ENCODE measurements around the gene S100PBP.

Gene S100PBP

GRCh38 chr1:32816676-32817158, 736 bp upstream of the S100PBP start:
- H3K4me3 ChIP-seq (ENCODE audit: low read depth, low read length): peak overlapping the region; percentile 88
- TF ChIP-seq, protein P1, sequence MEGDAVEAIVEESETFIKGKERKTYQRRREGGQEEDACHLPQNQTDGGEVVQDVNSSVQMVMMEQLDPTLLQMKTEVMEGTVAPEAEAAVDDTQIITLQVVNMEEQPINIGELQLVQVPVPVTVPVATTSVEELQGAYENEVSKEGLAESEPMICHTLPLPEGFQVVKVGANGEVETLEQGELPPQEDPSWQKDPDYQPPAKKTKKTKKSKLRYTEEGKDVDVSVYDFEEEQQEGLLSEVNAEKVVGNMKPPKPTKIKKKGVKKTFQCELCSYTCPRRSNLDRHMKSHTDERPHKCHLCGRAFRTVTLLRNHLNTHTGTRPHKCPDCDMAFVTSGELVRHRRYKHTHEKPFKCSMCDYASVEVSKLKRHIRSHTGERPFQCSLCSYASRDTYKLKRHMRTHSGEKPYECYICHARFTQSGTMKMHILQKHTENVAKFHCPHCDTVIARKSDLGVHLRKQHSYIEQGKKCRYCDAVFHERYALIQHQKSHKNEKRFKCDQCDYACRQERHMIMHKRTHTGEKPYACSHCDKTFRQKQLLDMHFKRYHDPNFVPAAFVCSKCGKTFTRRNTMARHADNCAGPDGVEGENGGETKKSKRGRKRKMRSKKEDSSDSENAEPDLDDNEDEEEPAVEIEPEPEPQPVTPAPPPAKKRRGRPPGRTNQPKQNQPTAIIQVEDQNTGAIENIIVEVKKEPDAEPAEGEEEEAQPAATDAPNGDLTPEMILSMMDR (IDR thresholded peaks at IDR 0.05; ENCODE audit: low read depth, low read length, missing control alignments): no peak
- no peak for DNase-seq (ENCODE audit: low read depth)

GRCh38 chr1:32817815-32818786, 648 bp downstream of the S100PBP start:
- TF ChIP-seq, protein P1 (IDR thresholded peaks at IDR 0.05; ENCODE audit: low read depth, low read length, missing control alignments): no peak
- no peak for DNase-seq (ENCODE audit: low read depth)
- H3K4me3 ChIP-seq (ENCODE audit: low read depth, low read length): peak overlapping the region; percentile 88

- H3K4me3 ChIP-seq (ENCODE audit: low read depth, low read length): peak overlapping the region; percentile 88
- TF ChIP-seq, protein P1 (IDR thresholded peaks at IDR 0.05; ENCODE audit: low read depth, low read length, missing control alignments): no peak
- DNase-seq (ENCODE audit: low read depth): peak; percentile 92
Observed at GRCh38 chr1:32818804-32819541, 1.5 kb downstream of the S100PBP start.

DNA sequence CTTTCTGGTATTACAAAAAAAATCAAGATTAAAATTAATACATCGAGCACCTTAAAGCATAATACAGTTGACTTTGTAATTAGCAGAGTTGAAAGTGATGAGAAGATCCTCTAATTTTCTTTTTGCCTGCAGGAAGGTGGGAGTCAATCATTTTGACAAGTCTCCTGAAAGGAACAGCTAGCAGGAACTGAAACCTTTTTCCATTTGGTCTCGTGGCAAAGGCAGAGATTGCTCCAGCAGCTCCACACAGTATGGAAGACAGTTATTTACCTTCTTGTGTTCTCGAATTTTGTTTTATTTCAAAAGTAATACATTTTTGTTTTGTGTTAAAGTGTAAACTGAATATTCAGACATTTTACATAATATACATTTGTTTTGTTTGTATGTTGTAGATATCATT, 7.7 kb downstream of the S100PBP start:
- TF ChIP-seq, protein P1 (IDR thresholded peaks at IDR 0.05; ENCODE audit: low read depth, low read length, missing control alignments): no peak
- DNase-seq (ENCODE audit: low read depth): no peak
- no peak overlapping the region for H3K4me3 ChIP-seq (ENCODE audit: low read depth, low read length)

DNA sequence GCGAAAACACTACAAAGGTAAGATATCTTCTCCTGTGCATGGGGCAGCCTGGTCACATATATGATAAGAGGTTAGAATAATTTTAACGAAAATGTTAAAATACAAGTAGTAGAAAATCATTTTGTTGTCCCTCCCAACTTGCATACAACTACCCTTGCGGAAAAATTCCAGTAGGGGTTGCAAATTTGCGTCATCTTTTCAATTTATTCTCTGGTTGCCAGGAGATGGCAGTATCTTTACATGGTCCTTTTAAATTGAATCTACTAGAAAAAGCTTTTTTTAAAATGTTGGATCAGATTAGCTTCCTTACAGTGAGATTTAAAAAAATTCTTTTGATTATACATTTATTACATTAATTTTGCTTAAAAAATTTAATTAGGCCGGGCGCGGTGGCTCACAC, 10.9 kb downstream of the S100PBP start:
- H3K4me3 ChIP-seq (ENCODE audit: low read depth, low read length): no peak overlapping the region
- TF ChIP-seq, protein P1 (IDR thresholded peaks at IDR 0.05; ENCODE audit: low read depth, low read length, missing control alignments): no peak
- DNase-seq (ENCODE audit: low read depth): no peak

GRCh38 chr1:32830092-32830852, 12.8 kb downstream of the S100PBP start:
- TF ChIP-seq, protein P1 (IDR thresholded peaks at IDR 0.05; ENCODE audit: low read depth, low read length, missing control alignments): no peak
- no peak for DNase-seq (ENCODE audit: low read depth)

More at GRCh38 chr1:32830092-32830852, 12.8 kb downstream of the S100PBP start:
- H3K4me3 ChIP-seq (ENCODE audit: low read depth, low read length): no peak overlapping the region

Data from GM12864 (cell line).